SK-N-SH treated with all-trans-retinoic acid at 6 μM for 48 hours (cell line): ENCODE results near the gene POLR2F.

Source experiments
- CSDC2 ChIP-seq: fragments of 250-450 bp; sonication (Bioruptor Pico); IDR thresholded peaks from 2 replicates; pipeline ENCODE4 v1.5.0; 2020; ENCODE audit warnings: mild to moderate bottlenecking, moderate library complexity
- GLIS3 ChIP-seq: fragments of 250-450 bp; sonication (Bioruptor Pico); IDR thresholded peaks from 2 replicates; pipeline ENCODE4 v1.5.0; 2020; ENCODE audit warnings: mild to moderate bottlenecking, moderate library complexity
- RARB ChIP-seq: fragments of 250-450 bp; sonication (Bioruptor Pico); IDR thresholded peaks from 2 replicates; pipeline ENCODE4 v1.8.0; 2021; ENCODE audit warnings: mild to moderate bottlenecking, moderate library complexity
- SNAI2 ChIP-seq: fragments of 250-450 bp; sonication (Bioruptor Pico); IDR thresholded peaks from 2 replicates; pipeline ENCODE4 v1.5.0; 2020; ENCODE audit warnings: mild to moderate bottlenecking, moderate library complexity
- TCF4 ChIP-seq: fragments of 250-450 bp; sonication (Bioruptor Pico); IDR thresholded peaks from 2 replicates; pipeline ENCODE4 v1.8.0; 2021; ENCODE audit warnings: mild to moderate bottlenecking, moderate library complexity, borderline replicate concordance
- TOX ChIP-seq: fragments of 250-450 bp; sonication (Bioruptor Pico); IDR thresholded peaks from 2 replicates; pipeline ENCODE4 v1.8.0; 2021; ENCODE audit warnings: mild to moderate bottlenecking, moderate library complexity, borderline replicate concordance
- ZC3H10 ChIP-seq: fragments of 250-450 bp; sonication (Bioruptor Pico); IDR thresholded peaks from 2 replicates; pipeline ENCODE4 v1.5.1; 2021; ENCODE audit warnings: mild to moderate bottlenecking, moderate library complexity
- ZFP3 ChIP-seq: fragments of 250-450 bp; sonication (Bioruptor Pico); IDR thresholded peaks from 2 replicates; pipeline ENCODE4 v1.5.0; 2020; ENCODE audit warnings: mild to moderate bottlenecking, moderate library complexity
- ZFP30 ChIP-seq: fragments of 450-650 bp; formaldehyde crosslinking; IDR thresholded peaks from 2 replicates; pipeline ENCODE4 v1.5.0; 2022; ENCODE audit warnings: mild to moderate bottlenecking, moderate library complexity
- ZNF70 ChIP-seq: fragments of 450-650 bp; formaldehyde crosslinking; IDR thresholded peaks from 2 replicates; pipeline ENCODE4 v1.5.0; 2020; ENCODE audit warnings: mild to moderate bottlenecking, moderate library complexity
- TF ChIP-seq, protein P1 (sequence below): fragments of 250-450 bp; sonication (Bioruptor Pico); IDR thresholded peaks from 2 replicates; pipeline ENCODE4 v1.8.0; 2020; ENCODE audit warnings: mild to moderate bottlenecking, moderate library complexity, borderline replicate concordance
- TF ChIP-seq, protein P2 (sequence below): fragments of 250-450 bp; sonication (Bioruptor Pico); IDR thresholded peaks from 2 replicates; pipeline ENCODE4 v1.8.0; 2021; ENCODE audit warnings: low read depth, mild to moderate bottlenecking, moderate library complexity, borderline replicate concordance
- TF ChIP-seq, protein P3 (sequence below): fragments of 250-450 bp; sonication (Bioruptor Pico); IDR thresholded peaks from 2 replicates; pipeline ENCODE4 v1.5.1; 2020; ENCODE audit warnings: low read depth, mild to moderate bottlenecking, moderate library complexity

DNA sequence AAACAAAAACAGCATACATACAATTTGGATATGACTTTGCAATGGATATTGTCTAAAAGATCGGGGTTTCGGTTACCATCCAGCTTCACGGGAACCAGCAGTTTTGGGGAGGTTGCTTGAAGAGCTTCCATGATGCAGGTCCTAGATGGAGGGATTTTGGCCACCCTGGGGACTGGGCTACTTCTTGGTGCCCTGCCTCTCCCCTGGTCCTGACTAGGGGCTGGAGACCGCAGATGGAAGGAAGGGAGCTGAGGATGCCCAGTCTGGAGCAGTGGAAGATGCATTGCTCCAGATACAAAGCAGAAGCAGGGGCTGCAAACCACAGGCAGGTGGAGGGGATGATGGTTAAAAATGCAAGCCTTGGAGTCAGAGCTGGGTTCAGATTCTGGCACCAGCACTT is 17.4 kb downstream of the POLR2F start:
- TF ChIP-seq ZNF70 (CRISPR knock-in tag) (no peak), ZC3H10 (CRISPR knock-in tag) (no peak), ZFP30 (no peak), TOX (CRISPR knock-in tag) (no peak), TCF4 (CRISPR knock-in tag) (no peak), RARB (CRISPR knock-in tag) (no peak), SNAI2 (CRISPR knock-in tag) (no peak), GLIS3 (CRISPR knock-in tag) (no peak), ZFP3 (CRISPR knock-in tag) (no peak), CSDC2 (CRISPR knock-in tag) (no peak)
- TF ChIP-seq, protein P1, sequence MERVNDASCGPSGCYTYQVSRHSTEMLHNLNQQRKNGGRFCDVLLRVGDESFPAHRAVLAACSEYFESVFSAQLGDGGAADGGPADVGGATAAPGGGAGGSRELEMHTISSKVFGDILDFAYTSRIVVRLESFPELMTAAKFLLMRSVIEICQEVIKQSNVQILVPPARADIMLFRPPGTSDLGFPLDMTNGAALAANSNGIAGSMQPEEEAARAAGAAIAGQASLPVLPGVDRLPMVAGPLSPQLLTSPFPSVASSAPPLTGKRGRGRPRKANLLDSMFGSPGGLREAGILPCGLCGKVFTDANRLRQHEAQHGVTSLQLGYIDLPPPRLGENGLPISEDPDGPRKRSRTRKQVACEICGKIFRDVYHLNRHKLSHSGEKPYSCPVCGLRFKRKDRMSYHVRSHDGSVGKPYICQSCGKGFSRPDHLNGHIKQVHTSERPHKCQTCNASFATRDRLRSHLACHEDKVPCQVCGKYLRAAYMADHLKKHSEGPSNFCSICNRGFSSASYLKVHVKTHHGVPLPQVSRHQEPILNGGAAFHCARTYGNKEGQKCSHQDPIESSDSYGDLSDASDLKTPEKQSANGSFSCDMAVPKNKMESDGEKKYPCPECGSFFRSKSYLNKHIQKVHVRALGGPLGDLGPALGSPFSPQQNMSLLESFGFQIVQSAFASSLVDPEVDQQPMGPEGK (CRISPR knock-in tag) = no peak
- TF ChIP-seq, protein P2, sequence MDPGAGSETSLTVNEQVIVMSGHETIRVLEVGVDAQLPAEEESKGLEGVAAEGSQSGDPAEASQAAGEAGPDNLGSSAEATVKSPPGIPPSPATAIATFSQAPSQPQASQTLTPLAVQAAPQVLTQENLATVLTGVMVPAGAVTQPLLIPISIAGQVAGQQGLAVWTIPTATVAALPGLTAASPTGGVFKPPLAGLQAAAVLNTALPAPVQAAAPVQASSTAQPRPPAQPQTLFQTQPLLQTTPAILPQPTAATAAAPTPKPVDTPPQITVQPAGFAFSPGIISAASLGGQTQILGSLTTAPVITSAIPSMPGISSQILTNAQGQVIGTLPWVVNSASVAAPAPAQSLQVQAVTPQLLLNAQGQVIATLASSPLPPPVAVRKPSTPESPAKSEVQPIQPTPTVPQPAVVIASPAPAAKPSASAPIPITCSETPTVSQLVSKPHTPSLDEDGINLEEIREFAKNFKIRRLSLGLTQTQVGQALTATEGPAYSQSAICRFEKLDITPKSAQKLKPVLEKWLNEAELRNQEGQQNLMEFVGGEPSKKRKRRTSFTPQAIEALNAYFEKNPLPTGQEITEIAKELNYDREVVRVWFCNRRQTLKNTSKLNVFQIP = no peak
- TF ChIP-seq, protein P3, sequence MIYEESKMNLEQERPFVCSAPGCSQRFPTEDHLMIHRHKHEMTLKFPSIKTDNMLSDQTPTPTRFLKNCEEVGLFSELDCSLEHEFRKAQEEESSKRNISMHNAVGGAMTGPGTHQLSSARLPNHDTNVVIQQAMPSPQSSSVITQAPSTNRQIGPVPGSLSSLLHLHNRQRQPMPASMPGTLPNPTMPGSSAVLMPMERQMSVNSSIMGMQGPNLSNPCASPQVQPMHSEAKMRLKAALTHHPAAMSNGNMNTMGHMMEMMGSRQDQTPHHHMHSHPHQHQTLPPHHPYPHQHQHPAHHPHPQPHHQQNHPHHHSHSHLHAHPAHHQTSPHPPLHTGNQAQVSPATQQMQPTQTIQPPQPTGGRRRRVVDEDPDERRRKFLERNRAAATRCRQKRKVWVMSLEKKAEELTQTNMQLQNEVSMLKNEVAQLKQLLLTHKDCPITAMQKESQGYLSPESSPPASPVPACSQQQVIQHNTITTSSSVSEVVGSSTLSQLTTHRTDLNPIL = no peak
